HUES6 (cell line): Measurements from ENCODE around the gene HAUS3.
A peak's percentile ranks its signal among the peaks of the same experiment; 100 is the strongest.

Experiments used
- H3K27ac ChIP-seq: 2 replicates; pipeline ENCODE4 v1.7.0; 2013; ENCODE audit warnings: low read depth, mild to moderate bottlenecking, low read length, inconsistent platforms
- H3K27me3 ChIP-seq: 2 replicates; pipeline ENCODE4 v1.6.1; 2013; ENCODE audit warnings: low read length; ENCODE audit not compliant: control insufficient read depth, insufficient read depth
- H3K36me3 ChIP-seq: 2 replicates; pipeline ENCODE4 v1.6.1; 2013; ENCODE audit warnings: low read length; ENCODE audit not compliant: control insufficient read depth, insufficient read depth
- H3K4me1 ChIP-seq: 2 replicates; pipeline ENCODE4 v1.6.1; 2013; ENCODE audit warnings: low read length; ENCODE audit not compliant: control insufficient read depth, insufficient read depth
- H3K4me3 ChIP-seq: 2 replicates; pipeline ENCODE4 v1.5.1; 2013; ENCODE audit warnings: low read depth, low read length
- H3K9ac ChIP-seq: one replicate; pipeline ENCODE4 v1.6.1; 2013; ENCODE audit warnings: mild to moderate bottlenecking, low read length
- H3K9me3 ChIP-seq: 2 replicates; pipeline ENCODE4 v1.6.1; 2013; ENCODE audit warnings: low read depth, low read length; ENCODE audit not compliant: control insufficient read depth, insufficient read depth

Gene HAUS3

DNA sequence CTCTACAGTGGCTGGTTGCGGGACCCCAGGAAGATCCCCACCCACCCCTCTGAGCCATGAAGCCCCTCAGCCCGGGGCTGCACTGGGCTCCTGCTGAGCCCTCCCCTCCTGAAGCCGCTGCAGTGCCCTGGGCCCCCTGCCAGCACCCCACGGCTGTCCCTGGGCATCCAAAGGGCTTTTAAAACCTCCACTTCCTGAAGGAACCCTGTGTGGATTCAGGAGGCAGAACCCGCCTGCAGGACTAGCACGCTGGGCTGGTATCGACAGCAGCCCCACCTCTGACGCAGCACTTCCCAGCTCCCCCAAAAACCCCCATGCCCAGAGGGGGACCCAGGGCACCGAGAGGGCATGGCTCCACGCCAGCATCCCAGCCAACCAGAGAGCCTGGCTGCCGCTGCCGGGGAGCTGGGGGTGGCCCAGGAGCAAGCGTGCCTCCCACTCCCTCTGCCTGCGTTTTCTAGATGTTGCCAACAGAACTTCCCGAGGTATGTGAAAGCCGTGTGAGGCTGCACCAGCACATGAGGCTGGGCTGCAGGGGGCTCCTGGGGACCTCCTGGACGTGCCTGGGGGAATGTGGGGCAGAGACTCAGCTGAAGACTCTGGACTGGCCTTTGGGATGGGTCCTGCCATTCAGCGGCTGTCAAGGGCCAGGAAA is 13.7 kb upstream of the HAUS3 start:
- Histone ChIP-seq H3K27ac (0 out of 2 replicates have a peak overlapping the region, but pooled peaks have one; percentile 26), H3K36me3 (peaks cover 13% of the 10 kb centered on the region; the same call in 1 of the 2 replicates), H3K4me3 (no peak overlapping the region), H3K4me1 (no peaks in the 10 kb centered on the region; the same call in 1 of the 2 replicates), H3K27me3 (no peaks in the 10 kb centered on the region), H3K9ac (no peak overlapping the region), H3K9me3 (no peaks in the 10 kb centered on the region)

DNA sequence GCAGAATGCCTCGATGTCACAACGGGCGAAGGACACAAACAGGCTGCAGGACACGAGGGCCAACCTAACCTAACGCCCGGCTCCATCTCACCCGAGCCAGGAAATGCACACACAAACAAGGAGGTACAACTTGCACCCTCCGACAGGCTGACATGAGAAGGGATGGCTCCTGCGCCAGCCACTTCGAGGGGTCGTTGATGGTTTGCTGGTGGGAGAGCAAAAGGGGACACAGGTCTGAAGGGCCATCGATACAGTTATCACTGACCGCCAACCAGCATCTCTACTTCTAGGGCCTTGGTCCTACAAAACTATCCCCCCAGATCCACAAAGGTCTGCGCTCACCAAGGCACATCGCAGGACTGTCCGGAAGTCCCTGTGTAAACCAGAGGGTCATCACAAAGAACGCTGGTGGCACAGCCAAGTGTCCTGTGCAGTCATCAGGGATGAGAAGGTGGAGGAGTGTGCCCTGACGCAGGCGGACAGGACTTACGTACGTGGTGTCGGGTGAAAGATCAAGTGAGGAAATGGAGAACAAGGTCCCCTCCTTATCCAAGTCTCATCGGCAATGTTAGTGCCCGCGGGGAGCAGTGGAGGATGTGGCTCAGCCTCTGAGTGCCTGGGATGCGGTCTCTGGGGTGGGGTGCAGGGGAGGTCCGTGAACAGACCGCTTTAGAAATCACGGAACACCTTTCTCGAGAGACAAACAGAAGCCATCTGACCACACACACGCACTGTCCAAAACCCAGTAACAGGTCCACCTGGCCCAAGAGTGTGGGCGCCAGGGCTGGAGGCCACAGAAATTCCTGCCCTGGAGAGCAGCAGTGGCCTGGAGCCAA is 13.0 kb upstream of the HAUS3 start:
- H3K27me3 ChIP-seq = no peaks in the 10 kb centered on the region
- H3K4me3 ChIP-seq = no peak overlapping the region
- peaks cover 20% of the 10 kb centered on the region for H3K36me3 ChIP-seq
- H3K4me1 ChIP-seq = no peaks in the 10 kb centered on the region
- no peaks in the 10 kb centered on the region for H3K9me3 ChIP-seq
- H3K27ac ChIP-seq = no peak overlapping the region
- no peak overlapping the region for H3K9ac ChIP-seq

DNA sequence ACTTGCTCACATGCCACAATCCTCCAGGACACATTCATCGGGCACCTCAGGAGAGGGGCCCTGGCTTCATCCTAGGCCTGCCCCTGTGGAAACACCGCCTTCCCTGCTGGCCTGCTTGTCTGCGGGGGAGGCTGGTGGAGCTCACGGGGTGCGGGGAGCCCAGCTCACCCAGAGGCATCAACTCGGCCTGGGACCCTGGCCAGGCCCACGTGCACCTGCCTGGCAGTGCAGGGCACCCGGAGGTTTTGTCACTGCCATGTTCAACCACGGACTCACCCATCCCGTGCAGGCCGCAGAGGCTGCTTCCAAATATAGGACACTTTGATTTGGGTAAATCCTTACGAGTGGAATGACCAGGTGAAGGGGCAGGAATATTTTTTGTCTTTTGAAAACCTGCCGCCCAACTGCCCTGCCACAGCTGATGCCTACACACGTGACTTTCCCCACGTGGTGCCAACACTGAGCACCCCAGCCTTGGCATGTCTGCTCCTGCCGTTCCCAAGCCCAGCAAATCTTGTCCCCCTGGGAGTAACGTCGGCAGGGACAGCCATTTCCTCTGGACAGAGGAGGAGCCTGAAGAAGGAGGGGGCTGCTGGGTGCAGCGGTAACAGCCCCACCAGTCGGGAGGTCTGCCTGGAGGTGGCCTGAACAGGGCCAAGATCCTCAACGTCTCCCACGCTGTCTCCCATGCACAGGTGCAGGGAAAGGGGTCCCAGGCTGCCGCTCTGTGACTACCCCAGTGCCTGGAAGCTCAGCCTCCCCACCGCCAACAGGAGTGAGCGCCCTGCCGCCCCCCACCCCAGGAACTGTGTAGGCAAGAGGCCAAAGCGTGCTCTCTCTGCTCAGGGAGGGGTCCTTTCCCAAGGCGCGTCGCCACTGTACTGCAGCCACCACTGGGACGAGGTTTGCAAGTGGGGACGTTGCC is 11.5 kb upstream of the HAUS3 start:
- no peak overlapping the region for H3K27ac ChIP-seq
- no peaks in the 10 kb centered on the region for H3K27me3 ChIP-seq
- no peaks in the 10 kb centered on the region for H3K4me1 ChIP-seq
- no peaks in the 10 kb centered on the region for H3K9me3 ChIP-seq
- H3K36me3 ChIP-seq = peaks cover 26% of the 10 kb centered on the region
- no peak overlapping the region for H3K9ac ChIP-seq
- no peak overlapping the region for H3K4me3 ChIP-seq

DNA sequence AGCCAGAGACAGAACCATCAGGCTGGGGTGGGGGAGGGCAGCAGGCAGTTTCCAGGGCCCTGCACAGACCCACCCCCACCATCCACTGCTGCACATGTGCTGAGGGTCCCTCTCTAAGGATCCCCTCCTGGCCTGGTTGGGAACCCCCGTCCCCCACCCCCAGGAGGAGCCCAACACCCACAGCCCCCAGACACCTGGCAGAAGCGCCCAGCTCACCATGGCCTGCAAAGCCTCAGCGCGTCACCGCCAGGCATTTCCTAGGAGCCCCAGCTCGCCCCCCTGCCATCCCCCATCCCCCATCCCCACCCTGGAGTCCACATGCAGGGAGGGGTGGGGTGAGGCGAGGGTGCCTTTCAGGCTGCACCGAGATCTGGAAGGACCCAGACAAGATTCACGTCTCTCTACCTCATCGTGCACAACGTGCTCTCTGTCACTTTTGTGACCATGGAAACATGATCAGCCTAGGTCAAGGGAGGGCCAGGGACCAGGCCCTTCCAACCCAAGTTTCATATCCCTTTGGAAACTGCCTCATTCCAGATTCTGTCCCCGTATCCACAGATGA is 10.7 kb upstream of the HAUS3 start:
- Histone ChIP-seq H3K36me3 (peaks cover 26% of the 10 kb centered on the region), H3K27ac (no peak overlapping the region)

DNA sequence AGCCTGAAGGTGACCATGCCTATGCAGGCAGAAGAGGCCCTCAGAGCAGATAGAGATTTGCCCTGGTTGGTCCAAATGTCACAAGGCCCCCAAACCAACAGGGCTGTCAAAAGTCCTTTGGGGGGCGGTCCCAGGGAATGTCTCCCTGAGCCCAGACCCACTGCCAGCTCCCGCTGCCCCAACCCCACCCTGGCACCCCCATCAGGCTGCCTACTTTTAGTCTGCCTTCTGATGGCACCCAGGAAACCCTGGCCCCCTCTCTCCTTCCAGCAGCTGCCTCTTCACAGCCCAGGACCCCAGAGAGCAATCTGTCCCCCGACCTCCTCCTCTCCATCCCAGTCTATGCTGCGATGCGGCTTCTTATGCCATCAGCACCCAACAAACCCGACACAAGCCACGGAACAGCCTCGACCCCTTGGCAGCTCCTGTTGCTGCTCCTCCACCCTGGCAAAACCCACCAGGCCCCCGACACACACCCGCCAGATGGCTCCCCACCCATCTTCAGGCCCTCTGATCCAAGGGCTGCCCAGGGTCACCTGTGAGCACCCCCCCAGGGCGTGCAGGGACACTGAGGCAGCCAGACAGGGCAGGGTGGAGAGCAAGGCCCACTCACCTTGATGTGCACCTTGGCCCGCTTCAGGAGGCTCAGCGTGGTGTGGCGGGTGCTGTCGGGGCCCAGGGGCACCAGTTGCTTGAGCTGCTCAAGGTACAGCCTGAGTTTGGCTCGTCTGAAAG is 10.0 kb upstream of the HAUS3 start:
- Histone ChIP-seq H3K9ac (no peak overlapping the region), H3K4me1 (no peaks in the 10 kb centered on the region), H3K36me3 (peaks cover 26% of the 10 kb centered on the region), H3K27me3 (no peaks in the 10 kb centered on the region), H3K4me3 (no peak overlapping the region), H3K27ac (no peak overlapping the region), H3K9me3 (no peaks in the 10 kb centered on the region)

More for the DNA sequence above, 10.7 kb upstream of the HAUS3 start:
- H3K9me3 ChIP-seq = no peaks in the 10 kb centered on the region
- H3K9ac ChIP-seq = no peak overlapping the region
- H3K27me3 ChIP-seq = no peaks in the 10 kb centered on the region
- no peak overlapping the region for H3K4me3 ChIP-seq
- no peaks in the 10 kb centered on the region for H3K4me1 ChIP-seq

DNA sequence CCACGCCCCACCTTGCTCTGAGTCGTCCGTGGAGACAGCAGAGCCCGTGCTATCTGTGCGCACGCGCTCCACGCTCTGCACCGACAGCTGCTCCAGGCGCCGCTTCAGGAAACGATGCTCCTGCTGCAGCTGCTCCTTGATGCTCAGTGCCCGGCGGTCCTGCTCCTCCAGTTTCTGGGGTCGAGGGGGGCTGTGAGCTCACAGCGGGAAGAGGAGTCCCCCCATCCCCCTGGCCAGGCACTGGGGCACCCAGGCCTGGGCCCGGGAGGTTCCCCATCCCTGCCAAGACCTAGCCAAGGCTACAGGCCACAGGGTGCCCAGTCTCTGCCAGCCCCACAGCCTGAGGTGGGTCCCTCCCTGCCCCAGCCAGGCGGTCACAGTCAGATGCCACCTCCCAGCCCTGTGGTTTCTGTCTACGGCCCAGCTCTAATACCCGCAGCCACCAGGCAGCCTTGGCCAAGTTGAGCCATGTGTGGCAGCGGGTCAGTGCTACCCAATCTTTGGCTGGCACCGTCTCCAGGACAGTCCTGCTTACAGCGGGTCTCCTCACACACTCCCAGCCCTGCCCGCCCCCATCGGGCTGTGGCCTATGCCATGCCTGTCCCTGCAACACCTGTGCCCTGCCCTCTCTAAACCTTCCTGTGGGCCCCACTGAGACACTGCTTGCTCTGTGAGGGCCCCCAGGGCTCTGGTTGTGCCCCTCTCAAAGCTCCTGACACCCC is 9.3 kb upstream of the HAUS3 start:
- H3K9me3 ChIP-seq = no peaks in the 10 kb centered on the region
- no peak overlapping the region for H3K4me3 ChIP-seq
- H3K27me3 ChIP-seq = no peaks in the 10 kb centered on the region
- H3K36me3 ChIP-seq = peaks cover 26% of the 10 kb centered on the region
- no peak overlapping the region for H3K9ac ChIP-seq
- no peaks in the 10 kb centered on the region for H3K4me1 ChIP-seq
- H3K27ac ChIP-seq = no peak overlapping the region

DNA sequence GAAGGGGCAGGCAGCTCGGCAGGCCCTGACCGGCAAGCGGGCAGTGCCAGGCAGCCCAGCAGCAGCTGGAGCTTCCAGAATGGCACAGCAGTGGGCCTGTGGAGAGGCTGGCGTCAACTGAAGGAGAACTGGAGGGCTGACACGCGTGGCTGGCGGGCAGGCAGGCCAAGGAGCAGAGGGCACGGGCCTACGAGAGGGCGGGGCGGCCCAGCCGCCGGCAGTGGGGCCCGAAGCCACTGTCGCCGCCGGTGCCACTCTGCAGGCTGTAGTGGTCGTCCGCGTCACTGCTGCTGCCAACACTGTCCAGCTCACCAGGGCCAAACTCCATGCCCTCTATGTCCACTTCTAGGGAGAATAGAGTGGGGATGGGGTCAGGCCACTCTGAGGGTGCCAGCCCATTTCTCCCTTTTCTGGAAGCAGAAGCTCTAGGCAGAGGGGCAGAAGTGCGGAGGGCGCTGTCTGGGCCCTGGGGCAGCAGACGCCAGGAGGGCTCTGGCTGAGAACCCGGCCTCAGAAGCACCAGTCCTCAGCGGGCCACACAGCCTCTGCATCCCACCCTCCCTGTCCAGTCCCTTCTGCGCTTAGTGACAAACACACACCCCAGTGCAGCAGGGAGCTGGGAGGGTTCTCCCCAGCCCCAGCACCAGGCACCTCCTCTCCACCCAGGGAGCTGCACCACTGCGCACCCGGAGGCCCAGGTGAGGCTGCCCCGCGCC is 8.6 kb upstream of the HAUS3 start:
- H3K9ac ChIP-seq = no peak overlapping the region
- H3K27me3 ChIP-seq = no peaks in the 10 kb centered on the region

DNA sequence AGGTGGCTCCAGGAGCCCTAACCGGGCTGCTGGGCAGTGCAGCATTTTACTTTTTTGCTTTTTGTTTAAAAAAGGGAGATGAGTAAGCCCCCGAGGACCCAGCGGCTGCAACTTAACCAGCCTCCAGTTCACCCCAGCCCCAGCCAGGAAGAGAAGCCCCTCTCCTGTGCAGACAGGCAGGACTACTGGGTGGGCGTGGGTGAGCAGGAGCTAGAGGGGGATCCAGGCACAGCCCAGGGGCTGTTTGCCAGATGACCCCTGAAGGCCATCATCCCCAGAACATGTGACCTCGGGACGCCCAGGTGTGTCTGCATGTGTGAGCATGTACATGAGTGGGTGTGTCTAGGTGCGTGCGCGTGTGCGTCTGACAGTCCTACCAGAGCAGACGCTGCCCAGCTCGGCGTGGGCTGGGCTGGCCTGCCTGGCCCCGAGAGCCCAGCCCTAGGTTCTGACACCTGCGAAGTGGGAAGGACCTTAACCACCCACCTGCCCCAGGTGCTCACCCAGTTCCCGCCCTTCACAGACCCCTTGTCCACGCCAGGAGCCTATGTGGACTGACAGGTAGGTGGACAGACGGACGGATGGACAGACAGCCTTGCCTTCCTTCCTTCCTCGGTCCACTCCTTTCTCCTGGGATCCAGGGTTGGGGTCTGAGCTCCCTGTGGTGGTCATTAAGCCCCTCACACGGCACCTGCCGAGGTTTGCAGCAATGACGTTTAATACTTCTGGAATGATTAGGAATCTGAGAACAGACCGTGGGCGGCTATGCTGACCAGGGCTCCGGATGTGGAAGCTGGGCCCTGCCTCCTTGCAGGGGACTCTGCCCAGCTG is 7.8 kb upstream of the HAUS3 start:
- Histone ChIP-seq H3K9ac (no peak overlapping the region), H3K36me3 (peaks cover 24% of the 10 kb centered on the region), H3K4me3 (no peak overlapping the region), H3K27me3 (no peaks in the 10 kb centered on the region), H3K4me1 (no peaks in the 10 kb centered on the region), H3K27ac (no peak overlapping the region), H3K9me3 (peaks cover 8% of the 10 kb centered on the region)

More for the DNA sequence above, 8.6 kb upstream of the HAUS3 start:
- H3K4me3 ChIP-seq = no peak overlapping the region
- no peaks in the 10 kb centered on the region for H3K4me1 ChIP-seq
- H3K9me3 ChIP-seq = peaks cover under 1% of the 10 kb centered on the region
- H3K36me3 ChIP-seq = peaks cover 26% of the 10 kb centered on the region
- no peak overlapping the region for H3K27ac ChIP-seq

DNA sequence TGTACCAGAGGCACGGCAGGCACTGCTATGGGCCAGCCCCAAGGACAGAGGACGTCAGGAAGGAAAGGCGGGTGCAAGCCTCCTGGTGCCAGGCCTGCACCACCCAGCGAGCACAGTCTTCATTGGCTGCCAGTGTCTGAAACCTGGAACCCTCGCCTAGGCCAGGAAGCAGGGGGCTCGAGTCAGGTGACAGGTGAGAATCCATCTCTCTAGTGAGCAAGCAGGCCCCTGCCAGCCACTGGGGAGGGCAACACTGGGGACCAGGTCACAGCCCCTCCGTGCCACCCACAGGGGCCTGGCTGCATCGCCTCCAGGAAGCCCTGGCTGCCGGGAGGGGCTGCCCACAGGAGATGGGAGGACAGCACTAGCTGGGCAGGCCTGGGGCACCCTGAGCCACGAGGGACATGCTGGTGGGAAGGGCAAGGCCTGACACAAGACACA is 6.9 kb upstream of the HAUS3 start:
- Histone ChIP-seq H3K27ac (no peak overlapping the region), H3K27me3 (peaks cover 1% of the 10 kb centered on the region; the same call in 1 of the 2 replicates), H3K9ac (no peak overlapping the region), H3K9me3 (peaks cover 12% of the 10 kb centered on the region), H3K4me3 (no peak overlapping the region), H3K4me1 (no peaks in the 10 kb centered on the region), H3K36me3 (peaks cover 19% of the 10 kb centered on the region)
